Measurements from ENCODE around the gene EML4. TPM values are rescaled to one million over a fixed set of nuclear protein-coding genes. Genes with fewer than 3 reads are reported as not detected.

The EML4 gene
- total and polyA plus RNA-seq, 2 of the 13 experiments (the other 11 are each of a cell fraction or from before 2014, with no cell fraction given): 243 to 476 TPM

- TF ChIP-seq, protein P1, sequence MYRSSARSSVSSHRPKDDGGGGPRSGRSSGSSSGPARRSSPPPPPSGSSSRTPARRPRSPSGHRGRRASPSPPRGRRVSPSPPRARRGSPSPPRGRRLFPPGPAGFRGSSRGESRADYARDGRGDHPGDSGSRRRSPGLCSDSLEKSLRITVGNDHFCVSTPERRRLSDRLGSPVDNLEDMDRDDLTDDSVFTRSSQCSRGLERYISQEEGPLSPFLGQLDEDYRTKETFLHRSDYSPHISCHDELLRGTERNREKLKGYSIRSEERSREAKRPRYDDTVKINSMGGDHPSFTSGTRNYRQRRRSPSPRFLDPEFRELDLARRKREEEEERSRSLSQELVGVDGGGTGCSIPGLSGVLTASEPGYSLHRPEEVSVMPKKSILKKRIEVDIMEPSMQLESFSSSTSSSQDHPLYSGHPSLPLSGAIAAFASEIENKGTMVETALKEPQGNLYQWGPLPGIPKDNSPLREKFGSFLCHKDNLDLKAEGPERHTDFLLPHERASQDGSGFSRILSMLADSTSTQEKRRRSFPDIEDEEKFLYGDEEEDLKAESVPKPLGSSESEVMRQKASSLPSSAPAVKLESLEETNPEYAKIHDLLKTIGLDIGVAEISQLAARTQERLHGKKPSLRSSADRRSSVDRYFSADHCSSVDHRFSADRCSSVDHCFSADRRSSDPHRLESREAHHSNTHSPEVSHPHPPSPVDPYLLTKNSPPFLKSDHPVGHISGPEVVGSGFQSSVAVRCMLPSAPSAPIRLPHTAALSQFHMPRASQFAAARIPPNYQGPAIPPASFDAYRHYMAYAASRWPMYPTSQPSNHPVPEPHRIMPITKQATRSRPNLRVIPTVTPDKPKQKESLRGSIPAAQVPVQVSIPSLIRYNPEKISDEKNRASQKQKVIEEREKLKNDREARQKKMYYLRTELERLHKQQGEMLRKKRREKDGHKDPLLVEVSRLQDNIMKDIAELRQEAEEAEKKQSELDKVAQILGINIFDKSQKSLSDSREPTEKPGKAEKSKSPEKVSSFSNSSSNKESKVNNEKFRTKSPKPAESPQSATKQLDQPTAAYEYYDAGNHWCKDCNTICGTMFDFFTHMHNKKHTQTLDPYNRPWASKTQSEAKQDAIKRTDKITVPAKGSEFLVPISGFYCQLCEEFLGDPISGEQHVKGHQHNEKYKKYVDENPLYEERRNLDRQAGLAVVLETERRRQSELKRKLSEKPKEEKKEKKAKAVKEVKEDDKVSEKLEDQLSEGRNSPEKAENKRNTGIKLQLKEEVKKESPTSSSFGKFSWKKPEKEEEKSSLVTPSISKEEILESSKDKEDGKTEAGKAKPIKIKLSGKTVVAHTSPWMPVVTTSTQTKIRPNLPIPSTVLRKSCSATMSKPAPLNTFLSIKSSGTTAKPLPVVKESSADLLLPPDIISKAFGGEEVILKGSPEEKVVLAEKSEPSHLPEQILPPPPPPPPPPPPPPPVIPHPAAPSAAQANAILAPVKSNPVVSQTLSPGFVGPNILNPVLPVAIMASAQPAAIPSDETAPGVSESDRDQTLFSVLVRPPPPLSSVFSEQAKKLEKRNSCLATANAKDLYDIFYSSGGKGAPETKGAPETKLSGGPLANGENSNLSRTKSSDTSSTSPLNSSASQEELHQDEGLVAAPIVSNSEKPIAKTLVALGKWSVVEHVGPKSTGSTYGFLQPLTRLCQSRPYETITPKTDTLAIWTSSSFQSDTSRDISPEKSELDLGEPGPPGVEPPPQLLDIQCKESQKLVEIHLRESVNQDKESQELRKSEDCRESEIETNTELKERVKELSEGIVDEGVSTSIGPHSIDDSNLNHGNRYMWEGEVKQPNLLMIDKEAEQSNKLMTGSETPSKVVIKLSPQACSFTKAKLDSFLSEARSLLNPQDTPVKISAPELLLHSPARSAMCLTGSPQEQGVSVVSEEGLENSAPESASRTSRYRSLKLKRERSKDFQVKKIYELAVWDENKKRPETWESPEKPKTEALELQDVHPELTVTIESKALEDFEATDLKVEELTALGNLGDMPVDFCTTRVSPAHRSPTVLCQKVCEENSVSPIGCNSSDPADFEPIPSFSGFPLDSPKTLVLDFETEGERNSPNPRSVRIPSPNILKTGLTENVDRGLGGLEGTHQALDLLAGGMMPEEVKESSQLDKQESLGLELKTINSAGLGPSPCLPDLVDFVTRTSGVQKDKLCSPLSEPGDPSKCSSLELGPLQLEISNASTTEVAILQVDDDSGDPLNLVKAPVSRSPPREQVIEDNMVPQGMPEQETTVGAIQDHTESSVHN (CRISPR knock-in tag; IDR thresholded peaks at IDR 0.05): 0 out of 2 replicates have a peak, but pooled peaks have one; percentile 52
- TF ChIP-seq RBM22 (optimal IDR thresholded peaks at IDR 0.05; ENCODE audit: low read length) (no peak), REXO4 (CRISPR knock-in tag; IDR thresholded peaks at IDR 0.05; ENCODE audit: borderline replicate concordance) (no peak), ZNF512B (CRISPR knock-in tag; IDR thresholded peaks at IDR 0.05; ENCODE audit: borderline replicate concordance) (no peak), ZKSCAN1 (IDR thresholded peaks at IDR 0.05; ENCODE audit: low read length) (0 out of 2 replicates have a peak, but pooled peaks have one; percentile 41), RAD51 (IDR thresholded peaks at IDR 0.05; ENCODE audit: borderline replicate concordance) (no peak), ZNF484 (CRISPR knock-in tag; IDR thresholded peaks at IDR 0.05; ENCODE audit: borderline replicate concordance, low read depth) (no peak), ZNF776 (CRISPR knock-in tag; IDR thresholded peaks at IDR 0.05) (peak; percentile 60; the same call in 1 of the 2 replicates), KDM6A (CRISPR knock-in tag; IDR thresholded peaks at IDR 0.05; ENCODE audit: low read depth) (peak; percentile 47; the same call in 1 of the 2 replicates), ZNF800 (CRISPR knock-in tag; IDR thresholded peaks at IDR 0.05) (peak; percentile 92), NFIC (IDR thresholded peaks at IDR 0.05; ENCODE audit: low read length) (peak; percentile 55; the same call in 1 of the 2 replicates), JDP2 (CRISPR knock-in tag; IDR thresholded peaks at IDR 0.05; ENCODE audit: borderline replicate concordance) (no peak; the same call in 1 of the 2 replicates), ZNF629 (CRISPR knock-in tag; conservative IDR thresholded peaks at IDR 0.05) (peak; percentile 60; the same call in 1 of the 2 replicates)
- TF ChIP-seq, protein P2, sequence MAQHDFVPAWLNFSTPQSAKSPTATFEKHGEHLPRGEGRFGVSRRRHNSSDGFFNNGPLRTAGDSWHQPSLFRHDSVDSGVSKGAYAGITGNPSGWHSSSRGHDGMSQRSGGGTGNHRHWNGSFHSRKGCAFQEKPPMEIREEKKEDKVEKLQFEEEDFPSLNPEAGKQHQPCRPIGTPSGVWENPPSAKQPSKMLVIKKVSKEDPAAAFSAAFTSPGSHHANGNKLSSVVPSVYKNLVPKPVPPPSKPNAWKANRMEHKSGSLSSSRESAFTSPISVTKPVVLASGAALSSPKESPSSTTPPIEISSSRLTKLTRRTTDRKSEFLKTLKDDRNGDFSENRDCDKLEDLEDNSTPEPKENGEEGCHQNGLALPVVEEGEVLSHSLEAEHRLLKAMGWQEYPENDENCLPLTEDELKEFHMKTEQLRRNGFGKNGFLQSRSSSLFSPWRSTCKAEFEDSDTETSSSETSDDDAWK (CRISPR knock-in tag; IDR thresholded peaks at IDR 0.05): no peak
Observed at GRCh38 chr2:42132966-42133641, 36.0 kb upstream of the EML4 start (continued).

All from HepG2 (cell line).